MV-4-11 (cell line): ENCODE data around the gene IMMP2L.
"Not testable (repeated sequence)": the region's sequence is repeated elsewhere in the genome, so short reads cannot be mapped to it uniquely, and the experiment has no call there.

Source experiments
- DNase-seq: peaks from one replicate; lab custom pipeline; 2025; lab: John Stamatoyannopoulos, UW

The IMMP2L gene

DNA sequence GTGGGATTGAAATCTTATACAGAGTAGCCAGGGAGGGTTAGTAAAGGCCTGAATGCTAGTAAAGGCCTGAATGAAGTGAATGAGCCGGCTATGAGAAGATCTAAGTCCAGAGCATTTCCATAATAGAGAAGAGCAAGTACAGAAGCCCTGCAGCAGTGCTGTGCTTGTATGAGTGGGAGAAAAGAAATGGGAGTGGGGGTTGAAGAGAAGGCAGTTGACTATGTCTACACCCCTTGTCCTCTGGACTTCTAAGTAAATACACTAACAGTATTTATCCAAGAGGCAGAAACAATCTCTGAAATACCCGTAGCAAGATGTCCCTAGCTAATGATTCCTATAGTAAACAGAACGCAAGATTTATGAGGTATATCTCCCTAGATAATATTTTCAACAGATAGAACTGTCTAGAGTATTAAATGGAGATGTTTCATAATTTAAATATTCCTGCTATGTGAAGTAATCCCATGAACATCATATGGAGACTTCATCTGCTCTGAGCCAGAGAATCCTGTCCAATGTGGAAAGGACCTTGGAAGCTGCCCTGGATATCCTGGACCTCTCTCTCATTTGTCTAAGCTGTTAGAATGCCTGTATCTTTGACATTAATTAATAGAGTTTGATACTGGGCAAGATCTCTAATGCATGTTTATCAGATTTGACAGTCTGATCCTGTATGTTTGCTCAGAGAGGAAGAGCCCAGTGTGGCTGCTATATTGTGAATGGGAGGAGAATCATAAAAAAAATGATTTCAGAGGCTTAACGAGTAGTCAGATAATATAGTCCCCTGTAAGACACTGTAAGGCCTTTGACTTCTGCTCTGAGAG, 299.8 kb downstream of the IMMP2L start:
- DNase-seq = no peak

DNA sequence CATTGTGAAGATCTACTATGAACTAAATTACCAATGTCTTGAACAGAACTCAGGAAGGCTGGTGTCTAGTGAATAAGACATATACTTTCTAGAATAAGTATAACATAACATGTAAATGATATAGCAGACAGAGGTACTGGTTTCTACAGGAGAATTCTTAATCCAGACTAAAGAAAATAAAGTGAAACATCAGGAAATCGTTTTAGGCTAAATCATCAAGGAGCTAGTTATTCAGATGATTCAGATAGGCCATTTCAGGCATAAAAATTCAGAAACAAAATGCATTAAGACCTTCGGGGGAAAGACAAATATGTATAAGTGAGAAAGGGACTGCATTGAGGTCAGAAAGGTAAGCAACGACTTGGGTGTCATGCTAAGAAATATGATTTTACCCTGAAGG, 300.8 kb downstream of the IMMP2L start:
- no peak for DNase-seq

DNA sequence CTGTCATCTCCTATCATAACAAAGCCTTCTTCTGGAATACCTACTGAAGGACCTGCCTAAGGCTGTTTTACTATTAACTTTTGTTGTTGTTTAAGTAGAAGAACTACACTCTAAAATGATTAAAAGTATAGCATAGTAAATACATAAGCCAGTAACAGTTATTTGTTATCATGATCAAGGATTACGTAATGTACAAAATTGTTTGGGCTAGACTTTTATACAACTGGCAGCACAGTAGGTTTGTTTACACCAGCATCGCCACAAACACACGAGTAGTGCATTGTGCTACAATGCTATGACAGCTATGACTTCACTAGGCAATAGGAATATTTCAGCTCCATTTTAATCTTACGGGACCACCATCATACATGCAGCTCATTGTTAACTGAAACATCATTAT, 302.3 kb downstream of the IMMP2L start:
- no peak for DNase-seq

DNA sequence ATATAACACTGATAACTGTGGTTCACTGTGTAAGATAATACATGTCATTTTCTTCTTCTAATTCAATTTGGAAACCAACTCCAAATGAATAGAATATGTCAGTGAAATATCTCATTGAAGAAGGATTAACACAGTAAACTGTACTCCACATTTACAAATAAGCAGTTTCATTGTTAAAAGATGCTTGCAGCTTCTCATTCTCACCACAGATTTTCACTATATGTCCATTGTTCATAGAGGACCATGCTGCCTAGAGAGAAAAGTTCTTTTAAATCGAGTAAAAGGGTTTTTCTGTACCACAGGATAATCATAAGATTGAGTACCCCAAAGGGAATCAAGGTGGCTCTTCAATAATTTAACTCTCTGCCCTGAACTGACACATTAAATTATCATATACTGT, 305.9 kb downstream of the IMMP2L start:
- no peak for DNase-seq

DNA sequence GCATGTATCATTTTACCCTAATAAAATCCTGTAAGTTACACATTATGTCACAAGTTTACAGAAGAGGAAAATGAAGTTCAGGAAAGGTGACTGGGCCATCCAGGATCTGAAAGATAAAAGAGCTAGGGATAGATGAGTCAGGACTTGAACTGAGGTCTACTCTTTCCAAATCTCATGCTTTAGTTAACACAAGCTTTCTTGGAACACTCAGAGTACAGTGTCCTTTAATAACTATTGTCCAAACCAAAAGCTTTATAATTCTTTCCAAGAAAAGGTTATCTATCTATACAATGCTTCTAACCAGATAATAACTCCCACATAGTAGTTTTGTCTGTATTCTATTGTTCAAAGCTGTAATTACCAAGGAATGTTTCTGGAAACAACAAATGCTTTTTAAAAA, 306.7 kb downstream of the IMMP2L start:
- no peak for DNase-seq

DNA sequence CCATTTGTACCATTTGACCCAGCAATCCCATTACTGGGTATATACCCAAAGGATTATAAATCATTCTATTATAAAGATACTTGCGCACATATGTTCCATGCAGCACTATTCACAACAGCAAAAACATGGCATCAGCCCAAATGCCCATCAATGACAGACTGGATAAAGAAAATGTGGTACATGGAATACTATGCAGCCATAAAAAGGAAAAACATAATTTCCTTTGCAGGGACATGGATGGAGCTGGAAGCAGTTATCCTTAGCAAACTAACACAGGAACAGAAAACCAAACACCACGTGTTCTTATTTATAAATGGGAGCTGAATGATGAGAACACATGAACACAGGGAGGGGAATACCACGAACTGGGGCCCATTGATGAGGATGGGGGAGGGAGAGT, 310.9 kb downstream of the IMMP2L start:
- DNase-seq = not testable (repeated sequence)

DNA sequence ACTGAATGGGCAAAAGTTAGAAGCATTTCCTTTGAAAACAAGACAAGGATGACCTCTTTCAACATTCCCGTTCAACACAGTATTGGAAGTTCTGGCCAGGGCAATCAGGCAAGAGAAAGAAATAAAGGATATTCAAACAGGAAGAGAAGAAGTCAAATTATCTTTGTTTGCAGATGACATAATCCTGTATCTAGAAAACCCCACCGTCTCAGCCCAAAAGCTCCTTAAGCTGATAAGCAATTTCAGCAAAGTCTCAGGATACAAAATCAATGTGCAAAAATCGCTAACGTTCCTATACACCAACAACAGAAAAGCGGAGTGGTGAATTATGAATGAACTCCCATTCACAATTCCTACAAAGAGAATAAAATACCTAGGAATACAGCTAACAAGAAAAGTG, 312.5 kb downstream of the IMMP2L start:
- DNase-seq = not testable (repeated sequence)

DNA sequence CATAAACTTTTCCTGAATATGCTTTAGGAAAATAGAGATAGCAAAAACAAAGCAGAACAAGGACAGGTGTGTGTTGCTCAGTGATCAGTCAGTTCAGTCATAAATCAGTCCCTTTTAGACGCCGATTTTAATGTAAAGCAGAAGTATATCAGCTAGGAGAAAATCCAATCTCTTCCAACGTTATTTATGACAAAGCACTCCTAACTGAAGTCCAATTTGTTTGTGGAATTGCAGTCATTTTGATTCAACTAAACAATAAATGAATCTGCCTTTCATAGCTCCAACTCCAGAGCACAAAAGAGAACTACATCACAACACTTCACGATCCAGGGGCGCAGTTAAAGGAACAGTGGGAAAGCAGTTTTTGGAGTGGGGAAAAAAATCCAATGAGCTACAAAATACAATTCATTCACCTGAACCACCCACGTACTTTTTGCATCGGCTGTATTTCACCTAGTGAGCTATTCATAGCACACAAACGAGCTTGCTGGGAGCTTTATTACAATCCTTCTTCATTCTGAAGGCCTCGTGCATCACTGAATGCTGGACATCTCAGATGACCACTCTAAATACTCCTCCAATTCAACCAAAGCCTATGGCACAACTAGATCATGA, 320.0 kb downstream of the IMMP2L start:
- DNase-seq = no peak

DNA sequence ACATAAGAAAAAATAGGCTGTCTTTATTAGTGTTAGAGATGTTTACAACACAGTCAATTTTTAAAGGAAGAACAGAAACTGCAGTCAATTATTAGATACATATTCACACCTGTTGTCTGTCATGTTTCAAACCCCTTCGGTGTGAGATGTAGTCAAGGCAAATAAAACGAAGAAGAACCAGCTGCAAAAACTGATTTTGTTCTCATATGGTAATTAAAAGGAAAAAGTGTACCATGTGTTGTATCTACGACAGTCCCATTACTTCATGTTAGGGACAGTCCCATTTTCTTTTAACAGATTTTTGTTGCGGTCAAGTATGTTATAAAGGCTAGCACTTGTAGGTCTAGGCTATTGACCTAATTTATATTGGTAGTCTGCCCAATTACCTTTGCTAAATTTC, 321.9 kb downstream of the IMMP2L start:
- DNase-seq = no peak

DNA sequence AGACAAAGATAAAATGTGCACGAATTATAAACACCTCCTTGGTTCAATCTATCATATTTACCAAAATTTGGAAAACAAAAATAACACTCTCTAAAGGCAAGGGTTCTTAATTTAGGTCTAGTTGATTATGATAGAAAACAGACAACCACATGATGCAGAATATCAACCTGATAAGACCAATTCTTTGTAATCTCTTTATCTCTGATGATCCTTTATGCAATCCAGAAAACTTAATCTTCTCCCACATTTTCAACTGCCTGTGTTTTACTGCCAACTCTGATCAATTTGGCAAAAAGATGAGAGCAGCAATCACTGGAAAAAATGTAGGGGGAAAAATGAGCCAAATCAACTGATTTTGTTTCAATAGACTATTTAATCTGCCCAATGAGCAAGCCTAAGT, 322.9 kb downstream of the IMMP2L start:
- no peak for DNase-seq

DNA sequence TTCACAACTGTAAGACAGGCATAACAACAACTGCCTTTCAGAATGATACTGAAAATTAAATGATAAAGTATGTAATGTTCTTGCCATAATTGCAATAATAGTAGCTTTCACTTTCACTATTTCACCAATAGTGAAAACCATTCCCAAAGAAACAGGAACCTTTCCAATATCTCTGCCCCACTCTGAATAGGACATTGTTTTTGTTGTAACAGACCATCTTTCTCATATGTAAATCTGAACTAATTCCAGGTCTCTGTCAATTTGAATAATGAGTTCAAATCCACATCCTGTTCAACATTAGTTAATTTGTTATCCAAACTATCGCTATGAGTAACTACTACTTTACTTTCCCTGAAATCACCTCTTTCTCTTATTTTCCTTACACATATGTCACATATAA, 323.4 kb downstream of the IMMP2L start:
- DNase-seq = no peak

DNA sequence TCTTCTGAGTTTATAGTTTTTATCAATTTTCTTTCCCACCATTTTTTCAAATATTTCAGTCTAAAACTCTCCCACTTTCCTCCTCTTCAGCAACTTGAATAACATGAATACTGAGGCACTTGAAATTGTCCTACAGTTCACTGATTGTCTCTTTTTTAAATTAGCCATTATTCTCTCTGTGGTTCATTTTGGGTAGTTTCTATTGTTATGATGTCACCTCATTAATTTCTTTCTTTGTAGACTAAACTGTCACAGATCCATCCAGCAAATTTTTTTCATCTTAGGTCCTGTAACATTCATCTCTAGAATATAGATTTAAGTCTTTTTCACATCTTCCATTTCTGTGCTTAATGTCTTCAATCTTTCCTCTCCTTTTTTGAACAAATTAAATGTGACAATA, 326.6 kb downstream of the IMMP2L start:
- DNase-seq = no peak

DNA sequence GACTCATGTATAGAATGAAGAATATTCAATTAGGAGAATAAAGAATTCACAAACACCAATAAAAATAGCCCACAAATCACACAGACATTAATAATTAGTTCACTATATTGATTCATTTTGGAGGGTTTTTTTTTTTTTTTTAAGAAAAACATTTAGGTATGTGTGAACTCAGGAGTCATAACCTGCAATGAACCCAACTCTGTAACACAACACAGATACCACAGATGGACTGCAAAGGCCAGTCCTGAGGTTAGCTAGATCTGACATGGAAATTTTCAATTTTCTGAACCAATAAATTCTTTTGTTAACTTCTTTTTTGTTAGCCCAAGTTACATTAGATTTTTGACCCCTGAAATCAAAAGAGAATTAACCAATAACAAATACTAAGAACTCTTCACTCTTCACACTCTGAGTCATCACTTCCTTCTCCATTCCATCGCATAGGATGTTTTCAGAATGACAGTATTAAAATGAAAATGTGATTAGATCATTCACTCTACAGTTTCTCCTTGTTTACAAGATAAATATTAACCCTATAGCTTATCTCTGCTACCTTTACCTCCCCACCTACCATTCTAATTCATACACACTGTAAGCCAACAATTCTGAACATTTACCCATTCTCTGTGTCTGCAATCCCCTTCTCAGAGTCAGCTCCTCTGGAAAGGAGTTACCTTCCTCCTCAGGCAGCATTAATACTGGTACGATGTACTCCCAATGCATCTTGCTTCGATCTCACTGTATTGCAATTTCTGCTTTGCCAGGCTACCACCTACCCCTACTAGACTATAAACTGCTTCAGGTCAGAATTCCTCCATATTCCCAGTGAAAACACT, 329.8 kb downstream of the IMMP2L start:
- DNase-seq = peak; percentile 47

DNA sequence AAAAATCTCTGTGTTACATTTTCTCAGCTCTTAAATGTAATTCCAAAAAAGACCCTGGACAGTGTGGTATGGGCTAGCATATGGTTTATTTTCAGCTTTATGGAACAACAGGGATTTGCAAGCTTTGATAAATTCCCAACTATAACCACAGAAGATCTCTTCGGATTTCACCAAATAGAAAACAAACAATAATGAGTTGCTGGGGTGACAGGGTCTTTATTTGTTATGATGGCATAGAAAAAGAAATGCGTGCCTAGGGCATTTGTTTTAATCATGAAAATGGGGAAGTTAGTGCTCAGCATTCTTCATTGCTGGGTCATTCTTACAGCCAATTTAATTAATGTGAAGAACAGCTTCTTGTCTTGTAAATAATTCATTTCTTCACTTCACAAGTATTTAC, 332.4 kb downstream of the IMMP2L start:
- no peak for DNase-seq

DNA sequence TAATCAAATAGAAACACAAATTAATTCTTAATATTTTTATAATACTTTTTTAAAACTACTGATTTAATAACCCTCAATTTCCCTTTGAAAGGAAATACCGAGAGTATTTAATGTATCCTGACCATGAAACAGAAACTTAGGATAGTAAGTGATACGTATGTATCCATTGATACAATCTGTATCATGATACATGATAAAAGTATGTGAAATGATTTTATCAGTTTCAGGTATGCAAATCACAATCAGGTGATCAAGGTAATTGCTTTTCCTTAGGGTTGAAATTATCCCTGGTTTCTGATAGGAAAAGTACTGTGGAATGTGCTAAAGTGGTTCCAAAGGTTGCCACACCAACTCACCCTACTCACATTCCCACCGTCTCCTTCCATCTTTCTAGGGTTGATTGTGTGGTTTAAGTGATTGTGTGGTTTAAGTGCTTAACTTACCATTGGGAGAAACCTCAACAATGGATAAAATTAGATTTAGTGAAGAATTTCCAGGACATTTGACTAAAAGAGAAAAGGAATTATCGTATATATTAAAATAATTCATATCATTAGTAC, 333.0 kb downstream of the IMMP2L start:
- DNase-seq = no peak

DNA sequence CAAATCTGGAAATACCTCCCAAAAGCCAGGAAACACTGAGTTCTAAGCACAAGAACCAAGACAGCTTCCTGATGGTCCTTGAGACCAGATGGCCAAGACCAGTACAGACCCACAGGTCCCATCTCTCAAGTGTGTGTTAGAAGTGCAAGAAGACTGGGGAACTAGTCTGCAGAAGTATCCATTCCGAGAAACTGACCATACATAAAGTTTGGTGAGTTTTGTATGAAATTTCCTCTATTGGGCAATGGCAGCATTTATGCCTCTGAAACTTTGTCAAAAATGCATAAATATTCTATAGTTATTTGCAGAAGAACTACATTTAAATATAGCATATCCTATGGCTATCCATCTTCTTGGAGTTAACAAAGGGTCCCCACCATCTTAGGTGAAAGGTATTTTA, 333.9 kb downstream of the IMMP2L start:
- no peak for DNase-seq

DNA sequence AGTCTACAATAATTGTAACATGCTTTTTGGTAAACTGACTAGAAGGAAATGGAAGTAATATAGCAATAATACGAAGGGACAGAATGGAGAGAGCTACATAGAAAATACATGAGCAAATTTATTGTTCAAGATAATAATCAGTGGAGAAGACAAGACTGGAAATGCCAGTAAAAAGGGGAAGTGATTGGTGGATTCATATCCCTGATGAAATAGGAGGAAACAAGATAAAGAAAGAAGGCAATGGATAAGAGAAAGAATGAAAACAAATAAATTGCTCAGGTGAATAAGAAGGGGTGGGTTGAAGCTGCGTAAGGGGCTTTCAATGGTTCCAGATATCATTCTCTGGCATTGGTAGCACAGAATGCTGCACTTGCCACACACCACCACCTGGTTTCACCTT, 335.5 kb downstream of the IMMP2L start:
- no peak for DNase-seq

DNA sequence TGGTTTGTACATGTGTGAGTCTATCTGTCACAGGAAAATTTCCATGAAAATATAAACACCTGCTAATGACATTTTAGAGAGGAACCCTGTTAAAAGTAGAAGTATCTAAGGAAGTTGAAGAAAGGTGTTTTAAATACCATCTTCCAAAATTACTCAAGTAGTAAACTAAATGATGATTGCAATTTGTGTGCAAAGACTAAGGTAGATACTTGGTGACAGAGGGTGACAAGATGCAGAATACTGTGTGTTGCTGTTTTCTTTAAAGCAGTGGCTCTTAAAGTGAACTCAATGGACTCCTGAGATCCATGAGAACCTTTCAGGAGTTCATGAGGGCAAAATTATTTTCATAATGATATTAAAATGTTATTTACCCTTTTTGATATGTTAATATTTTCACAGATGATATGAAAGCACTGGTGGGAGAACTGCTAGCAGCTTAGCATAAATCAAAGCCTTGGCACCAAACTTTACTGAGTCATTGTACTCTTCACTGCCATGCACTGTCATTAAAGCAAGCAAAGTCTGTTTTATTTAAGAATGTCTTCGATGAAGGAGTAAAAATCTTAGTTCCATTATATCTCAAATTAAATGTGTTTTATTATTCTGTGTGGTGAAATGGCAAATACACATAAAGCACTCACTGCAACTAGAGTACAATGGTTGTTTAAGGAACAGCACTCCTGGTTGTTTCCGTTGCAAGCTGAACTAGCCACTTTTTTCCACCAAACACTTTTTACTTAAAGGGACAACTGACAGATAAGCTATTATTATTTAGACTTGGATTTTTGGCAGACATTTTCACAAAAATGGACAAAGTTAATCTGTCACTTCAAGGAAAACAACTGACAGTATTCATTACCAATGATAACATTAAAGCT, 337.7 kb downstream of the IMMP2L start:
- no peak for DNase-seq

DNA sequence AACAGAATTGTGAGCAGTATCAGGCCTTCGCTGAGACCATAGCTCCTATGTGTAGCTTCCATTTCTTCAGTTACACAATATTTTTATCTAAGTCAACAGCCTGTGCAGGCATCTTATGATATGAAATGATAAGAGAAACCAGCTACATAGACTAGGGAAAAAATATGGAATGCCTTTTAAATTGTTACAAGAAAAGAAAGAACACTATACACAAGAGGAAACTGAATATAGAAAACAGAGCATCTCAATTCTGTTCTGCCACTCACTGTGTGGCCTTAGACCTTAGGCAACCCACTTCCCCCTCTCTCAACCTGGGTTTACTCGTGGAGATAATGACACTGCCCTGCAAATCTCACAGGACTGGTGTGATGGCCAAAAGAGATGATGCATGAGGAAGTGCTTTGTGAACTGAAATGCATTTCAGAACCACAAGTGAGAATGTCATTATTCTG, 338.5 kb downstream of the IMMP2L start:
- DNase-seq = peak; percentile 50

DNA sequence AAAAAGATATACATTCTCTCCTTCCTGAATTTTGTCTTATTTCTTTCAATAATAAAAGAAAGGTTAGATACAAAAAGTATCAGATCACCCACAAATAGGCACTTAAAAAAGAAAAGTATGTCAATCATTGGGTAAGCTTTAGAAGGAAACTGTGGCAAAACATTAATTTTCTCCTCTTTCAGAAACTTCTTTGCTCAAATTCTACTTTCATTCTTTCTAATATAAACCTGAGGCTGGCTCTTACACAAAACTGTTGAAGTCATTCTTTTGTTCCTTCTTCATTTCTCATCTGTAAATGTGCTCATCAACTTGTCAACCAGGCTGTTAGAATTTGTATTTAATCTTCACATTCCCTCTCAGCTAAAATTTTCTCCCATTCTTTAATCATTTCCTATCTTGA, 346.7 kb downstream of the IMMP2L start:
- no peak for DNase-seq

DNA sequence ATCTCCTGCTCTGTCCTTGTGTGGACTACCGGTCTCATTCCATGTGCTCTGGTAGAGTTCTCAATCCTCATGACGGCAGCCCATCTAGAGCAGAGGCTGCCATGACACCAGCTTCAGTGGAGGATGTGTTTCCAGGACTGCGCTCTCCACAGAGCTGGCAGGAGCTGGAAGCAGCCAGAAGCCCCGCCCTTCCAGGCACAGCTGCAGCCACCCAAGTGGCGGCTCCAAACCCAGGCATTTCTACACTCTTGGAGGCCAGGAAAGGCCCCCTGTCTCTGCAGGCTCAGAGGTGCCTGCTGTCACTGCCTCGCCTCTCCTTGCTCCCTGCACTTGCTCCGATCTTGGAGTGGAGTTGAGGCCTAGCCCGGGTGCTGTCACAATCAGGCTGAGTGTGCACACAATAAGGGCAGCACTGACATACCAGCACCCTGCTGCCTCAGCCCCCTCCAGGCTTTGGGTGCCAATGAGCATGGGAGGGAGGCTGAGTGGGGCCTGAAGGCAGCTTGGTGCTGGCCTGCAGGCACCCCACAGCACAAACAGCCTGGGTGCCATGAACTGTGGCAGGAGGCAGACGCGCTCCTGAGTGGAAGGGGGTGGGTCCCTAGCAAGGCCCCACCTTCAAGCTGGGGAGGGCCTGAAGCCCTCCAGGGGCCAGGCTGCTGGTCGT, 349.3 kb downstream of the IMMP2L start:
- DNase-seq = no peak
